Endodermal cell (in vitro differentiated cells): Measurements from ENCODE around the gene TECR. TPM values are rescaled to one million over a fixed set of nuclear protein-coding genes. Genes with fewer than 3 reads are reported as not detected.
"Not testable (repeated sequence)": the region's sequence is repeated elsewhere in the genome, so short reads cannot be mapped to it uniquely, and the experiment has no call there.

ENCODE experiments used
- DNase-seq: peaks from one replicate; pipeline ENCODE4 v3.0.0-alpha.2; 2017
- H3K27ac ChIP-seq: 2 replicates; pipeline ENCODE4 v1.5.1; 2013; ENCODE audit warnings: mild to moderate bottlenecking, low read depth, low read length, moderate library complexity
- H3K27me3 ChIP-seq: 2 replicates; pipeline ENCODE4 v1.6.1; 2013; ENCODE audit warnings: mild to moderate bottlenecking, low read length, moderate library complexity; ENCODE audit not compliant: insufficient read depth, control insufficient read depth, poor library complexity, severe bottlenecking
- H3K36me3 ChIP-seq: 2 replicates; pipeline ENCODE4 v1.7.0; 2013; ENCODE audit warnings: mild to moderate bottlenecking, low read length, moderate library complexity; ENCODE audit not compliant: control insufficient read depth, insufficient read depth
- H3K4me1 ChIP-seq: one replicate; pipeline ENCODE4 v1.7.0; 2013; ENCODE audit warnings: low read length; ENCODE audit not compliant: control insufficient read depth, insufficient read depth
- H3K4me3 ChIP-seq: 2 replicates; pipeline ENCODE4 v1.5.1; 2013; ENCODE audit warnings: mild to moderate bottlenecking, low read length, moderate library complexity
- H3K9ac ChIP-seq: 2 replicates; pipeline ENCODE4 v1.6.1; 2013; ENCODE audit warnings: mild to moderate bottlenecking, low read length, moderate library complexity; ENCODE audit not compliant: poor library complexity, severe bottlenecking; ENCODE audit errors: extremely low read depth
- H3K9me3 ChIP-seq: 2 replicates; pipeline ENCODE4 v1.6.1; 2013; ENCODE audit warnings: mild to moderate bottlenecking, low read length, moderate library complexity; ENCODE audit not compliant: control insufficient read depth
- H3K27ac Mint-ChIP-seq: 2 replicates; pipeline ENCODE4 v1.8.0; 2020; ENCODE audit warnings: mixed read lengths
- H3K27me3 Mint-ChIP-seq: 2 replicates; pipeline ENCODE4 v1.8.0; 2021; ENCODE audit warnings: mild to moderate bottlenecking, mixed read lengths; ENCODE audit not compliant: insufficient read depth
- H3K36me3 Mint-ChIP-seq: 2 replicates; pipeline ENCODE4 v1.8.0; 2020; ENCODE audit warnings: low read depth, mixed read lengths
- H3K4me1 Mint-ChIP-seq: 2 replicates; pipeline ENCODE4 v1.8.0; 2020; ENCODE audit warnings: mixed read lengths
- H3K4me3 Mint-ChIP-seq: 2 replicates; pipeline ENCODE4 v1.8.0; 2020; ENCODE audit warnings: mild to moderate bottlenecking, moderate library complexity, mixed read lengths
- H3K9me3 Mint-ChIP-seq: 2 replicates; pipeline ENCODE4 v1.8.0; 2020; ENCODE audit warnings: mild to moderate bottlenecking, mixed read lengths
- WGBS, 2 experiments: methylation state at CpG; one replicate each; pipeline versions ENCODE4 v1.1.5 to v1.1.7; 2013; ENCODE audit warnings: missing lambda C conversion rate in 2 of 2, mixed read lengths in 1 of 2; ENCODE audit not compliant: insufficient coverage in 1 of 2, insufficient read length in 1 of 2; 5-methylcytosine and 5-hydroxymethylcytosine counted together
- total RNA-seq, 2 donors: library from RNA; stranded (reverse); fragmentation: NEBNext Ultra II Directional in 1 of 2; extraction: Animal tissue kit (Norgen Biotek cat#: 25700) in 1 of 2; gene quantifications; 2 replicates in 1 of 2; 3 replicates in 1 of 2; pipeline ENCODE4 v1.2.1, GENCODE V29; 2021
- TF ChIP-seq, protein P1 (sequence below): fragments of 200-600 bp; sonication (generic); conservative IDR thresholded peaks from 2 replicates; pipeline ENCODE4 v1.5.0; 2021; ENCODE audit warnings: antibody characterized with exemption, mild to moderate bottlenecking

Gene TECR
- total RNA-seq, 2 donors from 2014 or later = 127 to 140 TPM

DNA sequence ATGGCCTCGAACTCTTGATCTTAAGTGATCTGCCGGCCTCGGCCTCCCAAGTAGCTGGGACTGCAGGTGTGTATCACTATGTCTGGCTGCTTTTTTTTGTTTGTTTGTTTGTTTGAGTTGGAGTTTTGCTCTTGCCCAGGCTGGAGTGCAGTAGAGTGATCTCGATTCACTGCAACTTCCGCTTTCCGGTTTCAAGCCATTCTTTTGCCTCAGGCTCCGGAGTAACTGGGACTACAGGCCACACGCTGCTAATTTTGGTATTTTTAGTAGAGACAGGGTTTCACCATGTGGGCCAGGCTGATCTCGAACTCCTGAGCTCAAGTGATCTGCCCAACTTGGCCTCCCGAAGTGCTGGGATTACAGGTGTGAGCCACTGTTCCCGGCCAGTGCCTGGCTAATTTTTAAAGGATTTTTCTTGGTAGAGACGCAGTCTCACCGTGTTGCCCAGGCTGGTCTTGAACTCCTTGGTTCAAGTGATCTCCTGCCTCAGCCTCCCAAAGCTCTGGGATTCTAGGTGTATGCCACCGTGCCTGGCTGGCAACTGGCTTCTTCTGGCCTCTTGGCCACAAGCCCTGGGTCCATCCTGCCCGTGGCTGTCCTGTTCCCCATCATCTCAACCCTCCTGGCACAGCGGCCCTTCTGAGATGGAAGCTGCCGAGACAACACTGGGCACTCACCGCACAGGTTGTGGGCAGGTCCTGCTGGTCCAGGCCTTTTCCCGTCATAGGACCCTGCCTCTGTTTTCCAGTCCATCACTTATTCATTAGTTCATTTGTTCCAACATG, 11.5 kb downstream of the TECR start:
- no peaks in the 10 kb centered on the region for H3K9me3 Mint-ChIP-seq
- H3K4me1 ChIP-seq = peaks cover 4% of the 10 kb centered on the region
- TF ChIP-seq, protein P1, sequence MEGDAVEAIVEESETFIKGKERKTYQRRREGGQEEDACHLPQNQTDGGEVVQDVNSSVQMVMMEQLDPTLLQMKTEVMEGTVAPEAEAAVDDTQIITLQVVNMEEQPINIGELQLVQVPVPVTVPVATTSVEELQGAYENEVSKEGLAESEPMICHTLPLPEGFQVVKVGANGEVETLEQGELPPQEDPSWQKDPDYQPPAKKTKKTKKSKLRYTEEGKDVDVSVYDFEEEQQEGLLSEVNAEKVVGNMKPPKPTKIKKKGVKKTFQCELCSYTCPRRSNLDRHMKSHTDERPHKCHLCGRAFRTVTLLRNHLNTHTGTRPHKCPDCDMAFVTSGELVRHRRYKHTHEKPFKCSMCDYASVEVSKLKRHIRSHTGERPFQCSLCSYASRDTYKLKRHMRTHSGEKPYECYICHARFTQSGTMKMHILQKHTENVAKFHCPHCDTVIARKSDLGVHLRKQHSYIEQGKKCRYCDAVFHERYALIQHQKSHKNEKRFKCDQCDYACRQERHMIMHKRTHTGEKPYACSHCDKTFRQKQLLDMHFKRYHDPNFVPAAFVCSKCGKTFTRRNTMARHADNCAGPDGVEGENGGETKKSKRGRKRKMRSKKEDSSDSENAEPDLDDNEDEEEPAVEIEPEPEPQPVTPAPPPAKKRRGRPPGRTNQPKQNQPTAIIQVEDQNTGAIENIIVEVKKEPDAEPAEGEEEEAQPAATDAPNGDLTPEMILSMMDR = no peak
- no peaks in the 10 kb centered on the region for H3K9me3 ChIP-seq
- no peak for DNase-seq
- 92 to 96% methylated on average over 14 to 19 of the region's 19 CpGs for WGBS, 2 experiments
- peak overlapping the region; percentile 52 for H3K27ac Mint-ChIP-seq
- no peaks in the 10 kb centered on the region for H3K27me3 Mint-ChIP-seq
- H3K9ac ChIP-seq = no peak overlapping the region
- H3K27ac ChIP-seq = no peak overlapping the region
- H3K36me3 Mint-ChIP-seq = peaks cover 7% of the 10 kb centered on the region
- no peak overlapping the region for H3K4me3 Mint-ChIP-seq
- H3K4me1 Mint-ChIP-seq = peaks cover 25% of the 10 kb centered on the region
- no peak overlapping the region for H3K4me3 ChIP-seq
- H3K36me3 ChIP-seq = no peaks in the 10 kb centered on the region
- H3K27me3 ChIP-seq = no peaks in the 10 kb centered on the region

DNA sequence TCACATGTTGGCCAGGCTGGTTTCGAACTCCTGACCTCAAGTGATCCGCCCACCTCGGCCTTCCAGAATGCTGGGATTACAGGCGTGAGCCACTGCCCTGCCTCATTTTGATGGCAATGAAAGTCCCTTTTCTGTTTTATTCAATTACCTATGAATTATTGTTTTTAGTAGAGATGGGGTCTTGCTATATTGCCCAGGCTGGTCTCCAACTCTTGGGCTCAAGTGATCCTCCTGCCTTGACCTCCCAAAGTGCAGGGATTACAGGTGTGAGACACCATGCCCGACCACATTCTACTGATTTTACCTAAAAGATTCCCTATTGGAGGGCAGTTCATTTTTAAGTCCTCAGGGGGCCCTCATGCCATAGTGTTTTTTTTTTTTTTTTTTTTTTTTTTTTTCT, 12.6 kb downstream of the TECR start:
- H3K4me3 ChIP-seq, H3K36me3 ChIP-seq, H3K27me3 Mint-ChIP-seq, H3K36me3 Mint-ChIP-seq, H3K4me3 Mint-ChIP-seq, H3K4me1 ChIP-seq, H3K27me3 ChIP-seq, H3K9me3 Mint-ChIP-seq, H3K27ac Mint-ChIP-seq, H3K9ac ChIP-seq, H3K27ac ChIP-seq, DNase-seq, H3K9me3 ChIP-seq: not testable (repeated sequence)
- 84 to 100% methylated on average over 2 to 5 of the region's 5 CpGs for WGBS, 2 experiments
- TF ChIP-seq, protein P1 = peak; percentile 17
- peaks cover 25% of the 10 kb centered on the region for H3K4me1 Mint-ChIP-seq

DNA sequence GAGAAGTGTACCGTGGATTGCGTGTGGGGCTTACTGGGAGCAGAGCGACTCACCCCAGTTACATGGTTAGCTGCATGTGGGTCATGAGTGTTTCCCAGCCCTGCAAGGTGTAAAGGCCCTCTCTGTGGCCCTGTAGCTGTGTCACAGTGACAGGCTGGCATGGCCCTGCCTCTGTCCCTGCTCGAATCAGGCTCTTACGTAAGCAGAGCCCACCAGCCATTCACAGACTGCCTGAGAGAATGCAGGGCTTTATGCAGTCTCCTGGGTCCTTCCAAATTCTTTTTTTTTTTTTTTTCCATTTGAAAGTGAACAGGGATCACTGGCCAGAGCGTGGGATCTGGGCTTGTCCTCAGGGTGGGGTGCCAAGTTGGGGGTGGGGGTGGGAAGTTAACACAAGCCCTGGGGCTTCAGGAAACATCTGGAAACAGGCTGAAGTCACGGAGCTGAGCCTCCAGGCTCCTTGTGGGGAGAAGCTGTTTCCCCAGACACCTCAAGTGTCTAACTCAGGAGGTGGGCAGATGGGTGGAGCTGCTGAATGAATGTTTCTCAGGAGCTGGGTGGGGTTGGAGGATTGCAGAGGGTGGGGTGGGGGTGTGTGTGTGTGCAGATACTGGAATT, 13.4 kb downstream of the TECR start:
- Histone ChIP-seq H3K4me3 (no peak overlapping the region), H3K27me3 (no peaks in the 10 kb centered on the region), H3K4me1 (peaks cover 4% of the 10 kb centered on the region), H3K9me3 (no peaks in the 10 kb centered on the region), H3K36me3 (no peaks in the 10 kb centered on the region), H3K9ac (no peak overlapping the region), H3K27ac (peak overlapping the region; percentile 55)
- H3K9me3 Mint-ChIP-seq = no peaks in the 10 kb centered on the region
- peaks cover 8% of the 10 kb centered on the region for H3K36me3 Mint-ChIP-seq
- TF ChIP-seq, protein P1 = no peak
- peaks cover 20% of the 10 kb centered on the region for H3K4me1 Mint-ChIP-seq
- H3K27me3 Mint-ChIP-seq = no peaks in the 10 kb centered on the region
- no peak overlapping the region for H3K27ac Mint-ChIP-seq
- WGBS, 2 experiments = 75% methylated on average over 5 to 7 of the region's 7 CpGs
- H3K4me3 Mint-ChIP-seq = no peak overlapping the region
- DNase-seq = no peak
